Smooth muscle cell (in vitro differentiated cells): ENCODE data around the gene GABPB1. TPM values are rescaled to one million over a fixed set of nuclear protein-coding genes. Genes with fewer than 3 reads are reported as not detected.

ENCODE experiments used
- DNase-seq: peaks from one replicate; lab custom pipeline; 2025; ENCODE audit not compliant: unreplicated experiment; lab: John Stamatoyannopoulos, UW
- H2AFZ ChIP-seq: fragments of 200-600 bp; sonication (generic); 2 replicates; pipeline ENCODE4 v1.6.0; 2016; ENCODE audit warnings: antibody characterized with exemption, low read depth, mild to moderate bottlenecking
- H3F3A ChIP-seq: fragments of 200-600 bp; sonication (generic); 2 replicates; pipeline ENCODE4 v1.6.0; 2017; ENCODE audit warnings: antibody characterized with exemption, low read depth
- H3K27ac ChIP-seq: fragments of 200-600 bp; sonication (generic); 2 replicates; pipeline ENCODE4 v1.5.1; 2016; ENCODE audit warnings: low read depth, mild to moderate bottlenecking
- H3K27me3 ChIP-seq: fragments of 200-600 bp; sonication (generic); 2 replicates; pipeline ENCODE4 v1.6.1; 2016; ENCODE audit warnings: low read depth, mild to moderate bottlenecking
- H3K36me3 ChIP-seq: fragments of 200-600 bp; sonication (generic); 2 replicates; pipeline ENCODE4 v1.5.1; 2016; ENCODE audit warnings: low read depth
- H3K4me1 ChIP-seq: fragments of 200-600 bp; sonication (generic); 2 replicates; pipeline ENCODE4 v1.5.1; 2016; ENCODE audit warnings: low read depth
- H3K4me2 ChIP-seq: fragments of 200-600 bp; sonication (generic); 2 replicates; pipeline ENCODE4 v1.6.0; 2016; ENCODE audit warnings: mild to moderate bottlenecking
- H3K4me3 ChIP-seq: fragments of 200-600 bp; sonication (generic); 2 replicates; pipeline ENCODE4 v1.5.1; 2016; ENCODE audit warnings: mild to moderate bottlenecking
- H3K79me2 ChIP-seq: fragments of 200-600 bp; sonication (generic); 2 replicates; pipeline ENCODE4 v1.6.0; 2016; ENCODE audit warnings: low read depth, mild to moderate bottlenecking
- H3K9ac ChIP-seq: fragments of 200-600 bp; sonication (generic); 2 replicates; pipeline ENCODE4 v1.6.0; 2016; ENCODE audit warnings: low read depth
- H3K9me3 ChIP-seq: fragments of 200-600 bp; sonication (generic); replicated peaks from 2 replicates; pipeline ENCODE4 v1.5.1; 2016; ENCODE audit warnings: low read depth
- H4K20me1 ChIP-seq: fragments of 200-600 bp; sonication (generic); 2 replicates; pipeline ENCODE4 v1.6.0; 2016; ENCODE audit warnings: low read depth
- WGBS: methylation state at CpG from one replicate; pipeline ENCODE4 v1.1.7; 2016; ENCODE audit warnings: low lambda C conversion rate; 5-methylcytosine and 5-hydroxymethylcytosine counted together
- polyA plus RNA-seq: library from polyadenylated mRNA; unstranded; fragments of >200 nt; fragmentation: Nextera tagmentation; extraction: Ambion mirVana; gene quantifications from 2 replicates; pipeline ENCODE4 v1.2.1, GENCODE V29; 2016
- total RNA-seq: library from RNA; depleted of rRNA; stranded (reverse); fragments of >200 nt; gene quantifications from 2 replicates; pipeline ENCODE4 v1.2.3, GENCODE V29; 2014
- TF ChIP-seq, protein P1 (sequence below): fragments of 200-600 bp; sonication (generic); IDR thresholded peaks from 2 replicates; pipeline ENCODE4 v1.5.1; 2017; ENCODE audit warnings: borderline replicate concordance, mild to moderate bottlenecking, antibody characterized with exemption; ENCODE audit not compliant: insufficient read depth, poor library complexity, severe bottlenecking

Gene GABPB1
- total and polyA plus RNA-seq, 2 experiments from 2014 or later = 24.1 to 49.3 TPM

DNA sequence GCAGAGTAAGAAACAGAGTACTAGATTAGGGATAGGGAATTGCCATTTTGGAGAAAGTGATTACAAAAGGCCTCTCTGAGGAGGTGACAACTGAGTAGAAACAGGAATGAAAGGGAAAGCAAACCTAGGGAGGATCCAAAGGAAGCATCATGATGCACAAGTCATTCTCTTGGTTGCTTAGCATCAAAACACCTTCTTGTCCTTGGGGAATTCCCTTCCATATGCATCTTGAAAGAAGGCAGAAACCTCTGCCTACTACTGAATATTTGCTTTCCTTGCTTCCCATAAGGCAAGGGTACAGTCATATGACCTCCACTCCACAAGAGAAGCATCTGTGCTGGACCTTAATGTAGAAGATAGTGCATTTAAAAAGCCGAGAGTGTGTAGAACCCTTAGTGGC lies 24.1 kb downstream of the GABPB1 start:
- Histone ChIP-seq H3K79me2 (peaks cover 42% of the 10 kb centered on the region), H4K20me1 (peaks cover 25% of the 10 kb centered on the region), H3F3A (no peaks in the 10 kb centered on the region), H2AFZ (no peak overlapping the region), H3K36me3 (no peaks in the 10 kb centered on the region), H3K27me3 (no peaks in the 10 kb centered on the region), H3K9me3 (no peaks in the 10 kb centered on the region), H3K4me1 (no peaks in the 10 kb centered on the region), H3K27ac (no peak overlapping the region), H3K4me2 (no peak overlapping the region), H3K9ac (no peak overlapping the region), H3K4me3 (no peak overlapping the region)
- 90% methylated on average over 1 of the region's 1 CpG for WGBS
- DNase-seq = no peak
- TF ChIP-seq, protein P1, sequence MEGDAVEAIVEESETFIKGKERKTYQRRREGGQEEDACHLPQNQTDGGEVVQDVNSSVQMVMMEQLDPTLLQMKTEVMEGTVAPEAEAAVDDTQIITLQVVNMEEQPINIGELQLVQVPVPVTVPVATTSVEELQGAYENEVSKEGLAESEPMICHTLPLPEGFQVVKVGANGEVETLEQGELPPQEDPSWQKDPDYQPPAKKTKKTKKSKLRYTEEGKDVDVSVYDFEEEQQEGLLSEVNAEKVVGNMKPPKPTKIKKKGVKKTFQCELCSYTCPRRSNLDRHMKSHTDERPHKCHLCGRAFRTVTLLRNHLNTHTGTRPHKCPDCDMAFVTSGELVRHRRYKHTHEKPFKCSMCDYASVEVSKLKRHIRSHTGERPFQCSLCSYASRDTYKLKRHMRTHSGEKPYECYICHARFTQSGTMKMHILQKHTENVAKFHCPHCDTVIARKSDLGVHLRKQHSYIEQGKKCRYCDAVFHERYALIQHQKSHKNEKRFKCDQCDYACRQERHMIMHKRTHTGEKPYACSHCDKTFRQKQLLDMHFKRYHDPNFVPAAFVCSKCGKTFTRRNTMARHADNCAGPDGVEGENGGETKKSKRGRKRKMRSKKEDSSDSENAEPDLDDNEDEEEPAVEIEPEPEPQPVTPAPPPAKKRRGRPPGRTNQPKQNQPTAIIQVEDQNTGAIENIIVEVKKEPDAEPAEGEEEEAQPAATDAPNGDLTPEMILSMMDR = no peak

DNA sequence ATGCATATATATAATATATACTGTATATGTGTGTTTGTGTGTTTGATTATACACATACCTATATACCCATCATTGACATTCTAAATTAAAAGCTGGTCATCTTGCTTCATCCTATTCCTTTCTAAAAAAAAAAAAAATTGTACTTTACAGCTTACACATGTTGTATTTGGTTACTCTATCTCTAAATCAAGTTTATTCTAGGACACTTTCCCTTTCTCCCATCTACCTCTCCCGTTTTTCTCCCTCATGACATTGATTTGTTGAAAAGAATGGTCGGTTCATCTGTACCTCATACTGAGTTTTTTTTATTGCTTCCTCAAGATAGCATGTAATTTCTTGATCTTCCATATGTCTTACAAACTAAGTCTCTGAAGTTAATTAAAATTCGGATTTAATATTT lies 26.9 kb downstream of the GABPB1 start:
- TF ChIP-seq, protein P1 = no peak
- peaks cover 31% of the 10 kb centered on the region for H3K79me2 ChIP-seq
- 95% methylated on average over 3 of the region's 3 CpGs for WGBS
- no peaks in the 10 kb centered on the region for H3K36me3 ChIP-seq
- H3K9ac ChIP-seq = no peak overlapping the region
- H4K20me1 ChIP-seq = peaks cover 21% of the 10 kb centered on the region
- no peak for DNase-seq
- no peak overlapping the region for H2AFZ ChIP-seq
- no peak overlapping the region for H3K4me2 ChIP-seq
- H3K9me3 ChIP-seq = no peaks in the 10 kb centered on the region
- no peaks in the 10 kb centered on the region for H3K4me1 ChIP-seq
- H3K4me3 ChIP-seq = no peak overlapping the region
- no peak overlapping the region for H3K27ac ChIP-seq
- no peaks in the 10 kb centered on the region for H3K27me3 ChIP-seq
- H3F3A ChIP-seq = no peaks in the 10 kb centered on the region

DNA sequence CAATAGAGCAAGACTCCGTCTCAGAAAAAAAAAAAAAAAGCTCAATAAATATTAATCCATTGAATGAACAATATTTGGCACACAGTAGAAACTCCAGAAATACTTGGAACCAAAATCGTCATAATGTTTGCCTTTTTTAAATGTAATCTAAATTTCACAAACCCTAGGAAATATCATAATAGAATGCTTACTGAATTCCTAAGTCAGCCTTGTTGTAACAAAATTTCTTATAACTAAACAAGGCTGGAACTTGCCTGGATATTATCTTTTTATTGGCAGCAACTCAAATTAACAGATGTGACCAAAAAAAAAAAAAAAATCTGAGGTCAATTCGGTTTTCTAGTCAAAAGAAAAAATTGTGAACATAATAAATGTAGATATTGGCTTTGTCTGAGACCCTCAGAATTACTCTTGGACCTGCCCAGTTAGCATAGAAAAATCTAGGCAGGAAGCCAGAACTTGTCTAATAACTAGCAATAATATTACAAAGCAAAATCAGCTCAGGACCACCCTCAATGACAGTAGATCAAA lies 33.3 kb downstream of the GABPB1 start:
- Histone ChIP-seq H3K9me3 (no peaks in the 10 kb centered on the region), H3K4me1 (no peaks in the 10 kb centered on the region), H2AFZ (no peak overlapping the region), H3K4me3 (no peak overlapping the region), H3K27ac (no peak overlapping the region), H3K4me2 (no peak overlapping the region), H3K36me3 (no peaks in the 10 kb centered on the region), H3K79me2 (peaks cover 31% of the 10 kb centered on the region), H3F3A (no peaks in the 10 kb centered on the region), H3K9ac (no peak overlapping the region), H3K27me3 (no peaks in the 10 kb centered on the region), H4K20me1 (peaks cover 39% of the 10 kb centered on the region)
- DNase-seq = no peak
- WGBS = 96% methylated on average over 3 of the region's 3 CpGs
- TF ChIP-seq, protein P1 = no peak

DNA sequence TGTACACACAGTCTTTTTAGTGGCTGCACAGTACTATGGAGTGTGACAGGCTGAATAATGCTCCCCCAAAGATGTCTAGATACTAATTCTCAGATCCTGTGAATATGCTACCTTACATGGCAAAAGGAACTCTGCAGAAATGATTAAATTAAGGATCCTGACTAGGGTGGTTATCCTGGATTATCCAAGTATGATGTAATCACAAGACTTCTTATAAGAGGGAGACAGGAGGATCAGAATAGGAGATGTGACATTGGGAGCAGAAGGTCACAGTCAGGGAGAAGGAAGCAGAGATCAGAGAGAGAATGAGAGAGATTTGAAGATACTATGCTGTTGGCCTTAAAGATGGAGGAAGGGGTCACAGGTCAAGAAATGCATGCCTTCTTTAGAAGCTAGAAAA lies 34.5 kb downstream of the GABPB1 start:
- no peak overlapping the region for H3K9ac ChIP-seq
- no peak overlapping the region for H3K4me2 ChIP-seq
- no peak overlapping the region for H2AFZ ChIP-seq
- peaks cover 39% of the 10 kb centered on the region for H3K79me2 ChIP-seq
- no peaks in the 10 kb centered on the region for H3F3A ChIP-seq
- TF ChIP-seq, protein P1 = no peak
- no peaks in the 10 kb centered on the region for H3K9me3 ChIP-seq
- no peaks in the 10 kb centered on the region for H3K27me3 ChIP-seq
- no peak overlapping the region for H3K27ac ChIP-seq
- no peak for DNase-seq
- no peaks in the 10 kb centered on the region for H3K36me3 ChIP-seq
- no peak overlapping the region for H3K4me3 ChIP-seq
- H3K4me1 ChIP-seq = no peaks in the 10 kb centered on the region
- H4K20me1 ChIP-seq = peaks cover 49% of the 10 kb centered on the region
